Measurements from ENCODE around the gene ATXN7L2. TPM values are rescaled to one million over a fixed set of nuclear protein-coding genes. Genes with fewer than 3 reads are reported as not detected.
A peak's percentile ranks its signal among the peaks of the same experiment; 100 is the strongest.

ATXN7L2 gene
- total RNA-seq, 1 donor: 5.7 TPM

DNA sequence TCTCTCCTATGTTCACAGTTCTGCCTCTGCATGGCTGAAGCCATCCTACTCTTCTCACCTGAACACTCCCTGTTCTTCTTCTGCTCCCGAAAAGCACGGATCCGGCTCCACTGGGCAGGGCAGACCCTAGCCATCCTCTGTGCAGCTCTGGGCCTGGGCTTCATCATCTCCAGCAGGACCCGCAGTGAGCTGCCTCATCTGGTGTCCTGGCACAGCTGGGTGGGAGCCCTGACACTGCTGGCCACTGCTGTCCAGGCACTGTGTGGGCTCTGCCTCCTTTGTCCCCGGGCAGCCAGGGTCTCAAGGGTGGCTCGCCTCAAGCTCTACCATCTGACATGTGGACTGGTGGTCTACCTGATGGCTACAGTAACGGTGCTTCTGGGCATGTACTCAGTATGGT lies 12.0 kb downstream of the ATXN7L2 start:
- no peak for DNase-seq (ENCODE audit: low read depth in 2 of 3, low spot score in 2 of 3)

DNA sequence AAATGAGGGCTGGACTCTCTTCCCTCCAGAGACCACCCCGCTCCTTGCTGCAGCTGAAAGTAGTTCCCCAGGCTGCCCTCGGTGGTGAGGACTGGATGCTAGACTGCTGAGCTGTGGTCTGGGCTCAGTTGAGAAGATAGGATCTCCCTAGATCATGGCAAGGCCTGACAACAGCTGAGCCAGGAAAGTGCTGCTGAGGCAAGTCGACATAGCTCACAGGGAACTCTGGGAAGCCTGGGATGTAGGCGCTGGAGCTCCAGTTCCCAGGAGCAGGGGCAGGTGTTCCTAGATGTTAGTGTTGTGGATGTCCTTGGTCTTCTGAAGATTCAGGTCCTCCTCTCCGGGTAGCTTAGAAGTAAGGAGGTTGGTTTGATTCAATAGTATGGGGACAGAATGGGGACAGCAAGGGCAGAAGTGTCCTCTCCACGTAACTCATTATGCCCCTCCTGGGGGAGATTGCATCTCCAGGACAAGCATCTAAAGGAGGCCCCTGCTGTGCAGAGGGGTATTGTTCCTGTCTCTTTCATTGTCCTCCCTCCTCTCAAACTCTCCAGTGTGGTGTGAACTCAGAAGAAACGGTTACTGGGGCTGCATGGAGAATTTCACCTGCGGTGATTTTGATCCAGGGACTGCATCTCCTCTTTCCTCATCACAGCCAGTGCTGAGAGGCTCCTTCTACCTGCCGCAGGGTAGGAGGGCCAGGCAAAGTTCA lies 13.9 kb downstream of the ATXN7L2 start:
- DNase-seq (ENCODE audit: low read depth in 2 of 3, low spot score in 2 of 3): no peak

DNA sequence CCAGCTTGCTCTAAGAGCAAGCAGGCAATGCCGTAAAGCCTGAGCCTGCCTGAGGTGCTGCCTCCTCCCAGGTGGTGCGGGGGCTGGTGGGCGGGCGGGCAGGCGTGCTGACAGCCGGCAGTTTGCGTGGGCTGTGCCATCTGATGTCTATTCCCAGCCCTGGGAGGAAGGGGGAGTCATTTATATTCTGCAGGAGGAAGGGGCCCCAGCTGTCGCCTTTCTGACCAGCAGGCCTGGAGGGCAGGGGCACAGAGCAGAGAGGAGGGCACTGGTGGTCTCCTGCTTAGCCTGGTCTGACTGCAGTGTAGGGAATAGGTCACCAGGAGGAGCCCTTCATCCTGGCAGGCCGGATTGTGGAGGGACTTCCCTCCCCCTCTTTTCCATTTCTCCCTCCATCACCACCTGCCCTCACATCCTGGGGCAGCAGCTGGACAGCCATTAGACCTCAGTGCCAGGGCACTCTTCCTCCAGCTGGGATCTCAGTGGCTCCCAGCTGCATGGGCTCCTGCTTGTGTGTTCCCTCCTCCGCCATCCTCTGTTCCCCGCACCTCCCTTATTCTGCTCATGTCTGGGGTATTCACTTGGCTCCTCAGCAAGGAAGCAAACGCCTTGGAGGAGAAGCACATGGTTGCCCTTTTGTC lies 14.6 kb downstream of the ATXN7L2 start:
- DNase-seq (ENCODE audit: low read depth in 2 of 3, low spot score in 2 of 3): peak in 1 of 3 donors; percentile 18

DNA sequence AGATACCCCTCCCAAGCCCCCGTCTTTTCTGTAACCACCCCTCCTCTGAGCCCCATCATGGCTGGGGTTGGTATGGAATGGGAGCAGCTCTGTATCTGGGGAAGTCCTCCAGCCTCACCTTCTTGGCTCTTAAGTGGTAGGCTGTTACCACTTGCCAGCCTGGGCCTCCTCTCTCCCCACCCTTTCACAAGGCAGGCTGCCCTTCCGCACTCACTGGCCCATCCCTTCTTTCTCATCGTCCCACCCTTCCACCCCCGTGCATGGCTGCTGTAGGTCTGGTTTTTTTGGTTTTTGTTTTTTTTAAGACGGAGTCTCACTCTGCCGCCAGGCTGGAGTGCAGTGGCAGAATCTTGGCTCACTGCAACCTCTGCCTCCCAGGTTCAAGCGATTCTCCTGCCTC lies 15.4 kb downstream of the ATXN7L2 start:
- no peak for DNase-seq (ENCODE audit: low read depth in 2 of 3, low spot score in 2 of 3)

DNA sequence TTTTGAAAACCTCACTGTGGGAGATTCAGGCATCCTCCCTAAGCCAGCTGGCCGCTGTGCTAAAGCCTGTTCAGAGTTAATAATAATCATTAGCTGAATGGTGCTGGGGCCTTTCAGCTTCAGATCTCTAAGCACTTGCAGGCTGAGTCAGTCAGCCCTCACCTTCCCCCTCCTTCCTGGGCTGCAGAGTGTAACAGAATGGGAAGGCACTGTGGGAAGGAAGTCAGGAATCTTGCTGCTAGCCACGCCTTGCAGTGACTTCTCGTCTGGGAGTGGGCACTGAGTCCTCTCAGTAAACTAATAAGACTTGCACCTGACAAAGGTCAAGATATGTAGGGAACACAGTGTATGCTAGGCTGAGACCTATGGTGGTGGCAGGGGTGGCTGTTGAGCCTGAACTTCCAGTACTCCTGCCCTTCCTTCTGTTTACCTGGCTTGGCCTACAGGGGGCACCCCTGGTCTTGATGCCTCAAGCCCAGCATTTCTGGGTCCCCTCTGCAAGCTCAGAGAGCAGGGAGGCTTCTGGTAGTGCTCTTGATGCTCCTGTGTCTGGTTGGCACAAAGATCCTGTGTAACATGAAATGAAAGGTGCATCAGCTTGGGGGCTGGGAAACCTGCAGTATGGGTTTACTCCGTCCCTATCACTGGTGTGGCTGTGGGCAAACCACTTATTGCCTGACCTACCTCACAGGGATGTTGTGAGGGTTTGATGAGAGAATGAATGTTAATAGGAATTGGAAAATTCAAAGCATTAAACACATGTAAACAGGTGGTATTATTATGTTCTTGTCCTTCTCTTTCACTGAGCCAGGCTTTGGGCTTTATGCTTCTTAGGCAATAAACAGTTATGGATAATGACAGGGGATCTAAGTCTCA lies 16.2 kb downstream of the ATXN7L2 start:
- DNase-seq (ENCODE audit: low read depth in 2 of 3, low spot score in 2 of 3): peak in 2 of 3 donors; percentile 46 to 55

DNA sequence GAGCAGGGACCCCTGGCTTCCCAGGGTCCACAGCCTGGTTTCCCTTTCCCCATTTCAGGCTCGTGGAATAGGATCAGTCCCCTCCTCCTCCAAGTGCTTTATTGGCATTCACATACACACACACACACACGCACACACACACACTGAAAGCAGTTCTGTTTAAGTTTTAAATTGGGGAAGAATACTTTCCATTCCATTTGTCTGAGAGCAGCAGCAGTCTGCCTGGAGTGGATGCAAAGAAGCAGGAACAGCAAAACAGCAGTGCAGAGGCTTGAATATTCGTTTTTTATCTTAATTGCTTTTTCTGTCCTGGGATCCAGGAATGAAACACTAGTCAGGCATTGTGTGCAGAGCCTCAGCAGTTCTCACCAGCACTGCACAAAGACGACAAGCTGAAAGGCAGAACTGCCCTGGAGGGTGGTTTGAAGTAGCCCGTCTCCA lies 17.3 kb downstream of the ATXN7L2 start:
- no peak for DNase-seq (ENCODE audit: low read depth in 2 of 3, low spot score in 2 of 3)

DNA sequence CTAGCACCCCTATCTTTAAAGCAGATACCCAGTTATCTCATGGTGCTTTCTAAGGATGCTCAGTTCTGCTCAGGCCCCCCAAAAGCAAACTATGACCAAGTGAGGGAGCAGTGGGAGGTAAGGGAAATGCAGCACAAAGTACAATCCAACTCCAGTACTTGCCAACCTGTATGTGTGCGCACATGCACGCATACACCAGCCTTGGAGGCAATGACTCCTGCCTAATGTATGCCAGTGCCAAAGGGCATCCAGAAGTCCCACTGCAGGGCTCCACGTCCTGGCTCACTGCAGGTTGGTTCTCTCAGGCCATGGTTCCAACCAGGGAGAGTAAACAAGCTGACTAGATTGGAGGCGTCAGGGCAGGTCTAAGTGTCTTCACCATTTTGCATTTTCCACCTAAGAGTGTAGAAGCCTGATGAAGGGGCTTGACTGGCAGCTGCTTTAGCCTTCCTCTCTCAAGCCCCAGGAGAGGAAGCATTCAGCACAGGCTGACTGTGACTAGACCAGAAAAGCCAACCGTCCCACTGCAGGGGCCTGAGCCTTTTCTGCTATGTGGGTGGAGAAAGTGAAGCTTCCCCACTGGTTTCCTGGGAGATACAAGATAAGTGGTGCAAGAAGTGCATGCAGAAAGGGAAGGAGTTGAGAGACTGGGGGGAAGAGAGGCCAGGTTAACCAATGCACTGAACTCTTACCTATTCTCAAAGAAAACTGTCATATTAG lies 18.1 kb downstream of the ATXN7L2 start:
- peak in 1 of 3 donors; percentile 26 for DNase-seq (ENCODE audit: low read depth in 2 of 3, low spot score in 2 of 3)

DNA sequence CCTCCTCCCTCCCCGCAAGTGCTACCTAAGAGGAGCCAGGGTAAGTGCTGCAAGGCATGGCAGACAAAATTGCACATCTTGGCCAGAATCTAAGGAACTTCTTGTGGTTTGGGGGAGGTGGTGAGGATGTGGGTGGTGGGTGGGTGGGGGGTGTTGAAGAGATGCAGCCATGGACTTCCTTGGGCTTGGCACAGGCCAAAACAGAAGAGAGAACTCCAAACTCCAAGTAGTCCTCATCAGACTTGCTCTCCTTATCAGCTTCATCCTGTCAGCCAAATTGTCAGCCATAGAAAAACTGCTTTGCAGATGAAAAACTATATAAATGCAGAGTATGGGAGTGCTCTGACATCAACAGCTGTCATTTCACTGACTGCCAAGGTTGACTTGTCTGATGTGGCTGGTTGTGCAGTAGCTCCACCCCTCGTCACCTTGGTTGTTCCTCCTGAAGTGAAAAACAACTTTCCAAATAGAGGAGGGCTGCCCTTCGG lies 18.7 kb downstream of the ATXN7L2 start:
- no peak for DNase-seq (ENCODE audit: low read depth in 2 of 3, low spot score in 2 of 3)

DNA sequence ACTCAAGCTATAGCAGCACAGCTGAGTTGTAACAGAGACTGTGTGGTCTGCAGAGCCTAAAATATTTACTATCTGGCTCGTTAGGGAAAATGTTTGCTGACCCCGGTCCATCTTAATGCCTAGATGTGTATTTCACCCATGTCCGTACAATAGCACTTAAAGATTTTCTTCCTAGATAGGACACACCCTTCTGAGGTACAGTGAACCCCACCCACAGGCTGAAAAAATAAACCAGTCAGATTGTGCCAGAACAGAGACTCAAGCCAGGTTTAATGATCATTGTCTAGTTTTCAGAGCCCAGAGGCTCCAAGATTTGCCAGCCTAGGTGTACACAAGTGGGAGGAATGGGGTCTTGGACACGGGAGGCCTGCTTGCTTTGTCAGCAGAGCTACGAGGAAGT lies 20.2 kb downstream of the ATXN7L2 start:
- no peak for DNase-seq (ENCODE audit: low read depth in 2 of 3, low spot score in 2 of 3)

DNA sequence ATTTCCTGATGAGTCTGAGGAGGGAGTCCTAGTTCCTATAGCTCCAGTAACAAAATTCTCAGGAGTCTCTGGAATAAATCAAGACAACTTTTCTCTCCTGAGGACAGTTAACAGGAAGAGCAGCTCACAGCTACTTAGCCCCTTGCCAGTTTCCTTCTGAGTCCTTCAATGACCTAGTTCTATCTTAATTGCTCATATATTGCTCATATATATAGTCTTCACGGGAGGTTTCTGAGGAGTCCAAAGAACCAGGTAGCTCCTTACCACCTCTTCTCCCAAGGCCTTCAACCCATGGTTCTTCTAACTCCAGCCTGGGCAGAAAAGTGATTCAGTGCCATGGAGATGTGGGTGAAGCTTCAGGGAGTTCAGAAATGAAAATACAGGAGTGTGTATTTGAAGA lies 21.3 kb downstream of the ATXN7L2 start:
- no peak for DNase-seq (ENCODE audit: low read depth in 2 of 3, low spot score in 2 of 3)

DNA sequence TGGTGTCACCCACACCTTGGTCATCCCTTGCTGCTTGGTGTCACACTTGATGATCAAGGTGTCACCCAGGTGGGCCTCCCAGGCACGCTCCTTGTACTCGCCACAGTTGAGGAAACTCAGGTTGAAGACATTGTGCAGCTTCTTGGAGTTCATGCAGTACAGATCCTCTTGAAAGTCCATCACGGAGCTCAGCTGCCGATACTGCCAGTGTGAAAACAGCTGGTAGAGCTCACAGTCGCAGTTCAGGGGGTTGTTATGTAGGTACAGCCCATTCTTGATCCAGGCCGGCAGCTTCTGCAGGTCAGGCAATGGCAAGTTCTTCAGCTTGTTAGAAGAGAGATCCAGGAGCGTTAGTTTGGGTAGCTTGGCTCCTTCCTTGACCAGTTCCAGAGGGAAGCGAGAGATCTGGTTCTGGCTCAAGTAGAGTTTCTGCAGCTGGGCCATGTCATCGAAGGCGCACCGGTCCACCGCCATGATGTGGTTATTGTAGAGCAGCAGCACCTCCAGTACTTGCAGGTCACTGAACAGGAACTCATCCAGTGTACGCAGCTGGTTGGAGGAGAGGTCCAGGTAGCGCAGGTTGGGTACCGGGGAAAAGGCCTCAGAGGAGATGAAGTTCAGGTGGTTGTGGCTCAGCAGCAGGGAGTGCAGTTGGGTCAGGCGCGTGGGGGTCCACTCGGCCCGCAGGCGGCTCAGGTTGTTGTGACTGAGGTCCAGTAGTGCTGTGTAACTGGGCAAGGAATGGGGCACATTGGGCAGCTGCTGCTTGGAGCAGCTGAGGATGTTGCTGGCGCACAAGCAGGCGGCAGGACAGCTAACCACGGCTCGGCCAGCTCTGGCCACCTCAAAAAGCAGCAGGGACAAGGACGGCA lies 24.5 kb downstream of the ATXN7L2 start:
- no peak for DNase-seq (ENCODE audit: low read depth in 2 of 3, low spot score in 2 of 3)

DNA sequence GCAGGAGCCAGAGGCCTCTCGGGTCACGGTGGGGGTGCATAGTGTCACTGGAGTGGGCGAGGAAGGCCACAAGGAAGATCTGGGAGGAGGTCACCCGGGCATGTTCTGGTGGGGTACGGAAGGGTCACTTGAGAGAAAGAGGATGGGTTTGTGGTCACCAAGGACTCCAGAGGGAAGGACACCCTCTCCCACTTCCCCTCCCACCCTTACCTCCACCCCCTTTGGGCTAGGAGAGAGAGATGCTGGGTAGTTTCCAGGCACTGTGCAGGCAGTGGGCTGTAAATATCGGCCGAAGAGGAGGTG lies 25.1 kb downstream of the ATXN7L2 start:
- DNase-seq (ENCODE audit: low read depth in 2 of 3, low spot score in 2 of 3): no peak

DNA sequence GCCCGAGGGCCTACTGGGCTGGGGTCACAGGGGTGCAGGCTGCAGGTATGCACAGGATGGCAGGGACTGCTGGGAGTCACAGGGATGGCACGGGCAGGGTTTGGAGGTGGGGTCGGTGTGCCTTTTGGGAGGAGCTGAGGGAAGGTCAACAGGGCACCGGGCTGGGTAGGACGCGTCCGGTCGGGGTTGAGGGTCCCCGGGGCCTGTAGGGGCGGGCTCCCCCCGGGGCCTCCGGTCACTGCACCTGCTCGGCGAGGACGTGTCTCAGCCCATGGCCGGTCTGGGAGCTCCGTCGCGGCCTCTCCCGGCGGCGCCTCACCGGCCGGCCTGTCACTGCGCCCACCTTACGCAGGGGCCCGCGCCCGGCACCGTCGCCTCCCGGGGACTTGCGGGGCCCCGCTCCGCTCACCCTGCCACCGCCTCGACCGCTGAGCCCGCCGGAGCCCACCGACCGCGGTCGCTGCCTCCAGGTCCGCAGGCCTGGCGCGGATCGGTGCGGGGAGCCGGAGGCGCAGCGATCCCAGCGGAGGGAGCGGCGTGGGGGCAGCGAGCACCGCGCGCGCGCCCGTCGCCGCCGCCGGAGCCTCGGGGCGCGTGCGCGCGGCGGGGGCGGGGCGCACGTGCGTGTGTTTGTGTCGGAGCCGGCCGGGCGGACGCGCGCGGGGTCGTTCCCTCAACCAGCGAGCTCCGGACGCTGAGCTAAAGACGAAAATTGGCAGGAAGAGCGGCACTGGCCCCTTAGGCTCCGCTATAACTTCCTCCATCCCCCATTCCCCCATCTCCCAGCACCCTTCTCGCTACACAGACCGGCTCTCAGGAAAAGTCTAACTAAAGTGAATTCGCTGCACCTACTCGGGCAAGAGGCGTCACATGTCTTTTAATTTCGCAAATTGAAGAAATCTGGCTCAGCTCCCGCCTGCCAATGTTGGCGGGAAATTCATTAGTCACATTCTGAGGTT lies 25.8 kb downstream of the ATXN7L2 start, which contains the start of gene AMIGO1:
TSS of gene AMIGO1 (minus strand) at position 552 of the 959 bp plus-strand sequence. CDS start 815 bp downstream, outside the sequence.
- DNase-seq (ENCODE audit: low read depth in 2 of 3, low spot score in 2 of 3): peak; percentile 41 to 57 (median 54)

DNA sequence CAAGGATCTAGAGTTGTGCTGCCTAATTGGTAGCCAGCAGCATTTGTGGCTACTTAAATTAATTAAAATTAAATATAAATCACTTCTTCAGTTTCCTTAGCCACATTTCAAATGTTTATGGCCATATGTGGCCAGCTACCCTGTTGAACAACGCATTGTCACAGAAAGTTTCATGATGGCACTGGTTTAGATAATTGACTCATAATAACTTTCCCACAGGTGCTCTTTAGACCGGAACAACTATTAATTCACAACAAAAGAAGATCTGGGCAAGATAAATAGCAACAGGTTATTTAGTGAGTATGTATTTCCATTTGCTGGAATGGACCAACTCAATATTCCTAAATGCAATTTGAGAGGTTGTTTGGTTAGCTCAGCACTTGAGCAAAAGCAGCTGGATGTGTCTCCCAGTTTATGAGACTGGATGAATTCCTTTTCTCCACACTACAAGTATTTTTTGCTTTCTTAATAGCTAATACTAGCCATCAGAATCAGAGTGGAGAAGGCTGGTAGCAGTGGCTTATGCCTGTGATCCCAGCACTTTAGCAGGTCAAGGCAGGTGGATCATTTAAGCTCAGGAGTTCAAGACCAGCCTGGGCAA lies 29.5 kb downstream of the ATXN7L2 start:
- no peak for DNase-seq (ENCODE audit: low read depth in 2 of 3, low spot score in 2 of 3)

DNA sequence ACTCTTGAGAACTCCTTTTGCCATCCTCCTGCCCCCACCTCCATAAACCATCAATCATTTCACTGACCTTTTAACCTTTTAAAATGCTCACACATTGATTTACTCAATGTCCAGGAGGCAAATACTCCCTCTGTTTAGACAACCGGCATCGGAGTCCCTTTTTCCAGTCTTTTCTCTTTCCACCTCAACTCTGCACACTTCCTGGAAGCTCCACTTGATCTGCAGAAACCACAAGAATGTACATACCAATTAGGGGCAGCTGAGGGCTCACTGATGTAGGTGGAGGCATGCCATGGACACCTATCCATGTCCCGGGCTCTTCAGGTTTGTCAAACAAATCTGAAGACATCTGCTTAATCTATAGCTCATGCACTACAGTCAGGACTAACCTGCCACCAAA lies 31.1 kb downstream of the ATXN7L2 start:
- no peak for DNase-seq (ENCODE audit: low read depth in 2 of 3, low spot score in 2 of 3)

DNA sequence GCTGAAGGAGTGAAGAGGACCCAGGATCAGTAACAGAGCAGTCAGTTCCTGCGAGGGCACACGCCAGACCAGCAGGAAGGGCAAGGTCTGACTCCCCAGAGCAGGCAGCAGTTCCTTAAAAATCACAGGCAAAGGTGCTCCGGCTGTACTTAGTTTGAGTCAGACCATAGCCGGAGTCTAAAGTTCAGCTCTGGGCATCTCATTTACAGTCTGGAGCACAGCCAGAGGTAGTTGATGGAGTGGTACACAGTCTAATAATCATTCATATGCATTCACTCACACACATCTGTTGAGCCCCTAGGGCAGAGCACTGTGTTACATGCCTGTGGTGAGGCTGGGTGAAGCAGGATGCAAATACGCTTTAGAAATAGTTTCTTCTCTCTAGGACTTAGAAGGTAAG lies 33.2 kb downstream of the ATXN7L2 start:
- no peak for DNase-seq (ENCODE audit: low read depth in 2 of 3, low spot score in 2 of 3)

DNA sequence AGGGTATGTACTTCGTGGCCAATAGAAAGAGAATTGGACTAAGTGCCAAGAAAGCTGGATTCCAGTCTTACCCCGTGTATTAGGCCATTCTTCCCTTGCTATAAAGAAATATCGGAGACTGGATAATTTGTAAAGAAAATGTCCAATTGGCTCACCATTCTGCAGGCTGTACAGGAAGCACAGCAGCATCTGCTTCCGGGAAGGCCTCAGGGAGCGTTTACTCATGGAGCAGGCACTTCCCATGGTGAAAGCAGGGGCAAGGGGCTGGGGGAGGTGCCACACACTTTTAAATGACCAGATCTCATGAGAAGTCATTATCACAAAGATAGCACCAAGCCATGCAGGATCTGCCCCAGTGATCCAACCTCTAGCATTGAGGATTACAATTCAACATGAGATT lies 33.6 kb downstream of the ATXN7L2 start:
- no peak for DNase-seq (ENCODE audit: low read depth in 2 of 3, low spot score in 2 of 3)
